Measurements from ENCODE around the gene SNCA. TPM values are rescaled to one million over a fixed set of nuclear protein-coding genes. Genes with fewer than 3 reads are reported as not detected.

The SNCA gene
- total RNA-seq, 4 donors from 2014 or later, result 2.2 to 7.8 (median 4.0) TPM

- intact Hi-C loops (cut with DNase I; ENCODE audit: low total_unique reads), result no loop called here
- no peak overlapping the region for H3K27ac ChIP-seq
- peaks cover 0 to 10% (median 0%) of the 10 kb centered on the region in 4 donors for H3K4me1 ChIP-seq
- 62 to 64% methylated on average over 3 to 4 of the region's 4 CpGs for WGBS, 2 donors (ENCODE audit: low coverage in 1 of 2)
- no peaks in the 10 kb centered on the region for H3K9me3 ChIP-seq
- TF ChIP-seq CTCF (IDR thresholded peaks at IDR 0.05), result no peak
- no peak for TF ChIP-seq EP300 (IDR thresholded peaks at IDR 0.05; ENCODE audit: low read depth)
- no peak for TF ChIP-seq POLR2AphosphoS5 (IDR thresholded peaks at IDR 0.05)
- no peak for TF ChIP-seq POLR2A (IDR thresholded peaks at IDR 0.05)
- no peaks in the 10 kb centered on the region for H3K36me3 ChIP-seq
- no peaks in the 10 kb centered on the region for H3K27me3 ChIP-seq
- in situ Hi-C loops (cut with MboI; ENCODE audit: low pct_ligation_motif_present in 1 of 4, low pct_unique_long_range_greater_than_20kb in 1 of 4, low sequenced_read_pairs in 3 of 4), result no loop called here
- DNase-seq, result no peak
- H3K4me3 ChIP-seq, result no peak overlapping the region
Observed at GRCh38 chr4:89757154-89757719, 79.7 kb downstream of the SNCA start.

GRCh38 chr4:89755220-89755619 is 81.7 kb downstream of the SNCA start:
- no peak overlapping the region for H3K4me3 ChIP-seq
- intact Hi-C loops (cut with DNase I; ENCODE audit: low total_unique reads), result no loop called here
- no peaks in the 10 kb centered on the region for H3K27me3 ChIP-seq
- H3K9me3 ChIP-seq, result no peaks in the 10 kb centered on the region
- in situ Hi-C loops (cut with MboI; ENCODE audit: low pct_ligation_motif_present in 1 of 4, low pct_unique_long_range_greater_than_20kb in 1 of 4, low sequenced_read_pairs in 3 of 4), result no loop called here
- TF ChIP-seq POLR2AphosphoS5 (IDR thresholded peaks at IDR 0.05), result no peak
- TF ChIP-seq POLR2A (IDR thresholded peaks at IDR 0.05), result no peak
- no peak for TF ChIP-seq CTCF (IDR thresholded peaks at IDR 0.05)
- TF ChIP-seq EP300 (IDR thresholded peaks at IDR 0.05; ENCODE audit: low read depth), result no peak
- H3K4me1 ChIP-seq, result peaks cover 0 to 10% (median 0%) of the 10 kb centered on the region in 4 donors
- no peaks in the 10 kb centered on the region for H3K36me3 ChIP-seq
- H3K27ac ChIP-seq, result no peak overlapping the region
- DNase-seq, result no peak

- 58 to 75% methylated on average over 4 of the region's 4 CpGs for WGBS, 2 donors (ENCODE audit: low coverage in 1 of 2)
Observed at GRCh38 chr4:89754531-89754930, 82.4 kb downstream of the SNCA start.

GRCh38 chr4:89753601-89754066 is 83.3 kb downstream of the SNCA start:
- Histone ChIP-seq H3K27ac (peak overlapping the region; percentile 1 to 56 (median 31)), H3K4me3 (no peak overlapping the region)
- WGBS, 2 donors (ENCODE audit: low coverage in 1 of 2), result 24 to 31% methylated on average over 5 of the region's 5 CpGs

More at GRCh38 chr4:89754531-89754930, 82.4 kb downstream of the SNCA start:
- Histone ChIP-seq H3K4me3 (no peak overlapping the region), H3K27ac (no peak overlapping the region), H3K4me1 (peaks cover 0 to 10% (median 0%) of the 10 kb centered on the region in 4 donors), H3K27me3 (no peaks in the 10 kb centered on the region), H3K9me3 (no peaks in the 10 kb centered on the region), H3K36me3 (no peaks in the 10 kb centered on the region)
- TF ChIP-seq POLR2AphosphoS5 (IDR thresholded peaks at IDR 0.05), result no peak
- TF ChIP-seq POLR2A (IDR thresholded peaks at IDR 0.05), result no peak
- no peak for TF ChIP-seq CTCF (IDR thresholded peaks at IDR 0.05)
- no peak for TF ChIP-seq EP300 (IDR thresholded peaks at IDR 0.05; ENCODE audit: low read depth)
- intact Hi-C loops (cut with DNase I; ENCODE audit: low total_unique reads), result loop anchor here (1.0 kb wide), 1 partner anchor 20 kb away; no protein-coding TSS in a partner anchor
- in situ Hi-C loops (cut with MboI; ENCODE audit: low pct_ligation_motif_present in 1 of 4, low pct_unique_long_range_greater_than_20kb in 1 of 4, low sequenced_read_pairs in 3 of 4), result no loop called here
- DNase-seq, result no peak

More at GRCh38 chr4:89753601-89754066, 83.3 kb downstream of the SNCA start:
- Histone ChIP-seq H3K36me3 (no peaks in the 10 kb centered on the region), H3K4me1 (peaks cover 0 to 10% (median 0%) of the 10 kb centered on the region in 4 donors), H3K27me3 (no peaks in the 10 kb centered on the region), H3K9me3 (no peaks in the 10 kb centered on the region)
- DNase-seq, result no peak
- in situ Hi-C loops (cut with MboI; ENCODE audit: low pct_ligation_motif_present in 1 of 4, low pct_unique_long_range_greater_than_20kb in 1 of 4, low sequenced_read_pairs in 3 of 4) (no loop called here), intact Hi-C loops (cut with DNase I; ENCODE audit: low total_unique reads) (loop anchor here (1.0 kb wide), 1 partner anchor 19 kb away; no protein-coding TSS in a partner anchor)
- TF ChIP-seq EP300 (IDR thresholded peaks at IDR 0.05; ENCODE audit: low read depth) (no peak), POLR2AphosphoS5 (IDR thresholded peaks at IDR 0.05) (peak; percentile 44 to 64 (median 50)), CTCF (IDR thresholded peaks at IDR 0.05) (no peak), POLR2A (IDR thresholded peaks at IDR 0.05) (no peak)

All from transverse colon (tissue), 4 donors.